ENCODE measurements around the gene ARHGEF26.

DNA sequence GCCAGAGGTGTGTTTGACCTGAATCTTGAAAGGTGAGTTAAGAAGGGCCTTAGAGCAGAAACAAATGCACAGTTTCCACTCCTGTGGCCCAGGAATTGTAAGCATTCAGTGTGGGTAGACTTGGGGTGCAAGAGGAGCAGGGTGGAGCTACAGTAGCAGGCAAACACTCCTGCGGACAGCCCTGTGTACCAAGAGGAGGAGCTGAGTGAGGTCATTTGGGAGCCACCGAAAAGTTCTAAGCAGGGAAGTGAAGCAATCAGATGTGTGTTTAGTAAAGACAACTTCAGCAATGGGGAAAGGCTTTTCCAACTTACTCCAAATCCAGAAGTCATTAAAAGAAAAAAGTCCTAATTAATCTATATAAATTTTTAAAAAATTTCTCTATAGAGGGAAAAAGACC, 99.3 kb downstream of the ARHGEF26 start:
- TF ChIP-seq, protein P1, sequence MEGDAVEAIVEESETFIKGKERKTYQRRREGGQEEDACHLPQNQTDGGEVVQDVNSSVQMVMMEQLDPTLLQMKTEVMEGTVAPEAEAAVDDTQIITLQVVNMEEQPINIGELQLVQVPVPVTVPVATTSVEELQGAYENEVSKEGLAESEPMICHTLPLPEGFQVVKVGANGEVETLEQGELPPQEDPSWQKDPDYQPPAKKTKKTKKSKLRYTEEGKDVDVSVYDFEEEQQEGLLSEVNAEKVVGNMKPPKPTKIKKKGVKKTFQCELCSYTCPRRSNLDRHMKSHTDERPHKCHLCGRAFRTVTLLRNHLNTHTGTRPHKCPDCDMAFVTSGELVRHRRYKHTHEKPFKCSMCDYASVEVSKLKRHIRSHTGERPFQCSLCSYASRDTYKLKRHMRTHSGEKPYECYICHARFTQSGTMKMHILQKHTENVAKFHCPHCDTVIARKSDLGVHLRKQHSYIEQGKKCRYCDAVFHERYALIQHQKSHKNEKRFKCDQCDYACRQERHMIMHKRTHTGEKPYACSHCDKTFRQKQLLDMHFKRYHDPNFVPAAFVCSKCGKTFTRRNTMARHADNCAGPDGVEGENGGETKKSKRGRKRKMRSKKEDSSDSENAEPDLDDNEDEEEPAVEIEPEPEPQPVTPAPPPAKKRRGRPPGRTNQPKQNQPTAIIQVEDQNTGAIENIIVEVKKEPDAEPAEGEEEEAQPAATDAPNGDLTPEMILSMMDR (conservative IDR thresholded peaks at IDR 0.05 in 1 of 2, IDR thresholded peaks at IDR 0.05 in 1 of 2; ENCODE audit: extremely low read depth in 1 of 2, insufficient read depth in 1 of 2, low read depth in 1 of 2, low read length in 2 of 2): no peak
- no peak for TF ChIP-seq EZH2 (IDR thresholded peaks at IDR 0.05; ENCODE audit: borderline replicate concordance, low read length)

Measured in mammary epithelial cell (primary cell).